K562 (cell line): Measurements from ENCODE around the gene SYNE1. TPM values are rescaled to one million over a fixed set of nuclear protein-coding genes. Genes with fewer than 3 reads are reported as not detected.
A peak's percentile ranks its signal among the peaks of the same experiment; 100 is the strongest.

ENCODE experiments used
- ASH1L ChIP-seq: fragments of 450-650 bp; IDR thresholded peaks from 2 replicates; pipeline ENCODE4 v1.6.1; 2018; ENCODE audit warnings: borderline replicate concordance, mild to moderate bottlenecking, low read depth; ENCODE audit not compliant: partially characterized antibody
- CCAR2 ChIP-seq: fragments of 200-400 bp; formaldehyde crosslinking; IDR thresholded peaks from 2 replicates; pipeline ENCODE4 v1.6.1; 2017; ENCODE audit warnings: mild to moderate bottlenecking, low read depth, low read length
- DLX4 ChIP-seq: fragments of 250-450 bp; sonication (Bioruptor Pico); IDR thresholded peaks from 2 replicates; pipeline ENCODE4 v1.6.1; 2021; ENCODE audit warnings: mild to moderate bottlenecking
- EGR1 ChIP-seq: fragments of 450-650 bp; conservative IDR thresholded peaks from 2 replicates; pipeline ENCODE4 v1.6.1; 2017; ENCODE audit warnings: mild to moderate bottlenecking
- ETV1 ChIP-seq: fragments of 450-650 bp; conservative IDR thresholded peaks from 2 replicates; pipeline ENCODE4 v1.6.1; 2016; ENCODE audit warnings: missing genetic modification characterization, control low read depth, low read depth, missing compliant biosample characterization
- FOS ChIP-seq: IDR thresholded peaks from 3 replicates; pipeline ENCODE4 v1.6.1; 2011; ENCODE audit not compliant: insufficient read length; ENCODE audit errors: extremely low read depth
- FOXA3 ChIP-seq, 2 experiments: fragments of 450-650 bp in 1 of 2; sonication (generic) in 1 of 2; formaldehyde crosslinking; IDR thresholded peaks in 1 of 2; conservative IDR thresholded peaks in 1 of 2; 2 replicates each; pipeline versions ENCODE4 v1.4.0 to v1.8.0; 2020 to 2022; ENCODE audit warnings: mild to moderate bottlenecking in 2 of 2, missing genetic modification reagents in 1 of 2
- FOXP1 ChIP-seq: sonication (generic); formaldehyde crosslinking; IDR thresholded peaks from 2 replicates; pipeline ENCODE4 v1.8.0; 2022; ENCODE audit warnings: mild to moderate bottlenecking, missing genetic modification reagents
- FUS ChIP-seq: fragments of 200-400 bp; formaldehyde crosslinking; optimal IDR thresholded peaks from 2 replicates; pipeline ENCODE3; 2017; ENCODE audit warnings: low read depth, low read length
- HOXB6 ChIP-seq: fragments of 250-450 bp; sonication (Bioruptor Pico); IDR thresholded peaks from 2 replicates; pipeline ENCODE4 v1.5.1; 2022; ENCODE audit warnings: mild to moderate bottlenecking, borderline replicate concordance
- MAZ ChIP-seq, 2 experiments: fragments of 450-650 bp in 1 of 2; sonication (generic) in 1 of 2; formaldehyde crosslinking; IDR thresholded peaks in 1 of 2; conservative IDR thresholded peaks in 1 of 2; 2 replicates each; pipeline versions ENCODE4 v1.4.0 to v1.5.0; 2020; ENCODE audit warnings: mild to moderate bottlenecking in 1 of 2, missing genetic modification reagents in 1 of 2
- NR3C1 ChIP-seq: sonication (generic); formaldehyde crosslinking; IDR thresholded peaks from 2 replicates; pipeline ENCODE4 v1.8.1; 2022; ENCODE audit warnings: missing genetic modification reagents
- PCBP1 ChIP-seq: fragments of 200-400 bp; formaldehyde crosslinking; IDR thresholded peaks from 2 replicates; pipeline ENCODE4 v1.6.1; 2018; ENCODE audit warnings: mild to moderate bottlenecking, low read depth, low read length; ENCODE audit not compliant: poor library complexity, severe bottlenecking
- PHTF2 ChIP-seq: fragments of 250-450 bp; sonication (Bioruptor Pico); IDR thresholded peaks from 2 replicates; pipeline ENCODE4 v1.5.0; 2021; ENCODE audit warnings: mild to moderate bottlenecking
- PPARD ChIP-seq: fragments of 250-450 bp; sonication (Bioruptor Pico); IDR thresholded peaks from 2 replicates; pipeline ENCODE4 v1.8.0; 2022; ENCODE audit warnings: inconsistent platforms, mild to moderate bottlenecking, moderate library complexity
- PRDM10 ChIP-seq: fragments of 450-650 bp; IDR thresholded peaks from 2 replicates; pipeline ENCODE4 v1.6.1; 2018; ENCODE audit not compliant: partially characterized antibody
- SREBF1 ChIP-seq: fragments of 150-350 bp; IDR thresholded peaks from 2 replicates; pipeline ENCODE4 v1.6.1; 2014; ENCODE audit warnings: antibody characterized with exemption, low read depth, low read length, borderline replicate concordance
- TAF9B ChIP-seq: fragments of 450-650 bp; IDR thresholded peaks from 2 replicates; pipeline ENCODE4 v1.6.1; 2018; ENCODE audit warnings: mild to moderate bottlenecking; ENCODE audit not compliant: partially characterized antibody
- XRCC4 ChIP-seq: IDR thresholded peaks from one replicate; pipeline ENCODE4 v1.6.1; 2011; ENCODE audit not compliant: insufficient read depth, insufficient read length; ENCODE audit errors: extremely low read depth
- ZBTB12 ChIP-seq: fragments of 250-450 bp; sonication (Bioruptor Pico); IDR thresholded peaks from 2 replicates; pipeline ENCODE4 v1.4.0; 2020
- ZKSCAN8 ChIP-seq: fragments of 200-800 bp; sonication (Bioruptor generic); IDR thresholded peaks from 2 replicates; pipeline ENCODE4 v1.6.1; 2016; ENCODE audit warnings: missing genetic modification characterization, missing compliant biosample characterization
- ZNF146 ChIP-seq: IDR thresholded peaks from one replicate; pipeline ENCODE4 v1.6.1; 2018; ENCODE audit warnings: missing compliant biosample characterization; ENCODE audit not compliant: unreplicated experiment
- ZNF239 ChIP-seq: fragments of 250-450 bp; sonication (Bioruptor Pico); IDR thresholded peaks from 2 replicates; pipeline ENCODE4 v1.4.0; 2020; ENCODE audit warnings: mild to moderate bottlenecking
- polyA plus RNA-seq, 8 experiments: library from polyadenylated mRNA; depleted of rRNA in 4 of 8; stranded (reverse) in 5 of 8; unstranded in 3 of 8; fragments of >200 nt; fragmentation: Nextera tagmentation in 2 of 8; fragmentation: Illumina TruSeq in 1 of 8; extraction: Ambion mirVana in 2 of 8; extraction: Trizol in 1 of 8; gene quantifications; 2 replicates each; pipeline versions ENCODE4 v1.2.1 to v1.2.3, GENCODE V29; 2011 to 2014; ENCODE audit warnings: inconsistent platforms in 1 of 8, missing spikeins in 1 of 8
- total RNA-seq, 7 experiments: library from RNA; depleted of rRNA in 6 of 7; stranded (reverse); fragments of >200 nt in 6 of 7; fragmentation: Illumina TruSeq in 2 of 7; extraction: Trizol in 2 of 7; gene quantifications; 2 replicates each; pipeline versions ENCODE4 v1.2.1 to v1.2.3, GENCODE V29; 2011 to 2021; ENCODE audit warnings: low replicate concordance in 1 of 7

SYNE1 gene
- total and polyA plus RNA-seq, 9 of the 15 experiments (the other 6 are each of a cell fraction or from before 2014, with no cell fraction given) = under 0.01 to 0.42 (median 0.08) TPM; not detected in 1

GRCh38 chr6:152301765-152302568, 335.2 kb downstream of the SYNE1 start (continued):
- TF ChIP-seq ETV1 (peak; percentile 46; the same call in 1 of the 2 replicates), SREBF1 (no peak), TAF9B (no peak), PPARD (CRISPR knock-in tag) (no peak), XRCC4 (no peak), FUS (no peak), CCAR2 (no peak), EGR1 (peak; percentile 75), ZKSCAN8 (CRISPR knock-in tag) (no peak), ZNF146 (CRISPR knock-in tag) (no peak), PHTF2 (no peak), FOS (no peak), ASH1L (no peak), DLX4 (no peak), PCBP1 (no peak), HOXB6 (no peak), ZNF239 (CRISPR knock-in tag) (no peak), MAZ (CRISPR knock-in tag; conservative IDR thresholded peaks at IDR 0.05 in 1 of 2, IDR thresholded peaks at IDR 0.05 in 1 of 2) (no peak), PRDM10 (peak; percentile 81), FOXA3 (CRISPR knock-in tag; conservative IDR thresholded peaks at IDR 0.05 in 1 of 2, IDR thresholded peaks at IDR 0.05 in 1 of 2) (no peak), FOXP1 (no peak), ZBTB12 (CRISPR knock-in tag) (no peak), NR3C1 (CRISPR knock-in tag) (no peak)
